GM12878 (cell line): ENCODE data around the gene HNRNPA1. TPM values are rescaled to one million over a fixed set of nuclear protein-coding genes. Genes with fewer than 3 reads are reported as not detected.

Experiments used
- EZH2 ChIP-seq: IDR thresholded peaks from 2 replicates; pipeline ENCODE4 v1.6.1; 2012; ENCODE audit warnings: low read depth, mild to moderate bottlenecking, control low read depth, inconsistent platforms, low read length, borderline replicate concordance; ENCODE audit not compliant: control insufficient read depth
- KLF5 ChIP-seq: fragments of 450-650 bp; IDR thresholded peaks from 2 replicates; pipeline ENCODE4 v1.6.1; 2014; ENCODE audit warnings: mild to moderate bottlenecking; ENCODE audit not compliant: partially characterized antibody
- MTA3 ChIP-seq: IDR thresholded peaks from 2 replicates; pipeline ENCODE4 v1.6.1; 2012; ENCODE audit warnings: low read length, inconsistent platforms, borderline replicate concordance
- MYC ChIP-seq: IDR thresholded peaks from 2 replicates; pipeline ENCODE4 v1.6.1; 2011; ENCODE audit warnings: mild to moderate bottlenecking, low read length, moderate library complexity, inconsistent platforms; ENCODE audit not compliant: insufficient read depth, insufficient replicate concordance, insufficient read length, severe bottlenecking
- NFYB ChIP-seq: IDR thresholded peaks from 2 replicates; pipeline ENCODE4 v1.6.1; 2011; ENCODE audit warnings: low read depth, mild to moderate bottlenecking, low read length, improper control_type of control experiment, moderate library complexity; ENCODE audit not compliant: insufficient read depth
- RAD51 ChIP-seq: fragments of 450-650 bp; IDR thresholded peaks from 2 replicates; pipeline ENCODE4 v1.6.1; 2016; ENCODE audit warnings: moderate library complexity, mild to moderate bottlenecking, inconsistent platforms
- SMAD1 ChIP-seq: fragments of 450-650 bp; IDR thresholded peaks from 2 replicates; pipeline ENCODE4 v1.6.1; 2018; ENCODE audit warnings: mild to moderate bottlenecking, low read depth; ENCODE audit not compliant: partially characterized antibody
- SRF ChIP-seq, 2 experiments: IDR thresholded peaks; 2 replicates each; pipeline ENCODE4 v1.6.1; 2011; ENCODE audit warnings: low read depth in 2 of 2, low read length in 2 of 2, mild to moderate bottlenecking in 1 of 2, moderate library complexity in 1 of 2
- STAT1 ChIP-seq: fragments of 450-650 bp; conservative IDR thresholded peaks from 2 replicates; pipeline ENCODE4 v1.6.1; 2014; ENCODE audit warnings: antibody characterized with exemption, mild to moderate bottlenecking
- STAT3 ChIP-seq: IDR thresholded peaks from 2 replicates; pipeline ENCODE4 v1.6.1; 2011; ENCODE audit warnings: low read depth, low read length, improper control_type of control experiment
- SUZ12 ChIP-seq: fragments of 200-600 bp; sonication (generic); IDR thresholded peaks from one replicate; pipeline ENCODE4 v1.6.1; 2018; ENCODE audit warnings: antibody characterized with exemption, mild to moderate bottlenecking; ENCODE audit not compliant: unreplicated experiment
- ZNF384 ChIP-seq: IDR thresholded peaks from 2 replicates; pipeline ENCODE4 v1.6.1; 2012; ENCODE audit warnings: low read depth, mild to moderate bottlenecking, low read length, improper control_type of control experiment, borderline replicate concordance
- polyA plus RNA-seq, 11 experiments: library from polyadenylated mRNA; depleted of rRNA in 4 of 11; unstranded in 6 of 11; stranded (reverse) in 5 of 11; fragments of >200 nt; fragmentation: Nextera tagmentation in 4 of 11; fragmentation: Illumina TruSeq in 1 of 11; extraction: Ambion mirVana in 4 of 11; extraction: Trizol in 1 of 11; gene quantifications; 1 replicate in 1 of 11; 2 replicates in 10 of 11; pipeline versions ENCODE4 v1.2.1 to v1.2.3, GENCODE V29; 2011 to 2016; ENCODE audit warnings: inconsistent platforms in 2 of 11, missing spikeins in 2 of 11, low read depth in 1 of 11
- total RNA-seq, 4 experiments: library from RNA; depleted of rRNA in 3 of 4; stranded (reverse); fragments of >200 nt in 3 of 4; fragmentation: Illumina TruSeq in 1 of 4; extraction: Trizol in 1 of 4; gene quantifications; 2 replicates each; pipeline versions ENCODE4 v1.2.1 to v1.2.3, GENCODE V29; 2013 to 2021
- TF ChIP-seq, protein P1 (sequence below): fragments of 450-650 bp; IDR thresholded peaks from 2 replicates; pipeline ENCODE4 v1.6.1; 2017; ENCODE audit warnings: mild to moderate bottlenecking, moderate library complexity
- TF ChIP-seq, protein P2 (sequence below): IDR thresholded peaks from 2 replicates; pipeline ENCODE4 v1.6.1; 2011; ENCODE audit warnings: borderline replicate concordance, low read depth, mild to moderate bottlenecking, moderate library complexity, low read length; ENCODE audit not compliant: insufficient read depth, poor library complexity, severe bottlenecking
- TF ChIP-seq, protein P3 (sequence below): fragments of 450-650 bp; IDR thresholded peaks from 2 replicates; pipeline ENCODE4 v1.6.1; 2017; ENCODE audit warnings: mild to moderate bottlenecking, moderate library complexity

Gene HNRNPA1
- total and polyA plus RNA-seq, 10 of the 15 experiments (the other 5 are each of a cell fraction or from before 2014, with no cell fraction given), result 630 to 2,342 (median 1,407) TPM

DNA sequence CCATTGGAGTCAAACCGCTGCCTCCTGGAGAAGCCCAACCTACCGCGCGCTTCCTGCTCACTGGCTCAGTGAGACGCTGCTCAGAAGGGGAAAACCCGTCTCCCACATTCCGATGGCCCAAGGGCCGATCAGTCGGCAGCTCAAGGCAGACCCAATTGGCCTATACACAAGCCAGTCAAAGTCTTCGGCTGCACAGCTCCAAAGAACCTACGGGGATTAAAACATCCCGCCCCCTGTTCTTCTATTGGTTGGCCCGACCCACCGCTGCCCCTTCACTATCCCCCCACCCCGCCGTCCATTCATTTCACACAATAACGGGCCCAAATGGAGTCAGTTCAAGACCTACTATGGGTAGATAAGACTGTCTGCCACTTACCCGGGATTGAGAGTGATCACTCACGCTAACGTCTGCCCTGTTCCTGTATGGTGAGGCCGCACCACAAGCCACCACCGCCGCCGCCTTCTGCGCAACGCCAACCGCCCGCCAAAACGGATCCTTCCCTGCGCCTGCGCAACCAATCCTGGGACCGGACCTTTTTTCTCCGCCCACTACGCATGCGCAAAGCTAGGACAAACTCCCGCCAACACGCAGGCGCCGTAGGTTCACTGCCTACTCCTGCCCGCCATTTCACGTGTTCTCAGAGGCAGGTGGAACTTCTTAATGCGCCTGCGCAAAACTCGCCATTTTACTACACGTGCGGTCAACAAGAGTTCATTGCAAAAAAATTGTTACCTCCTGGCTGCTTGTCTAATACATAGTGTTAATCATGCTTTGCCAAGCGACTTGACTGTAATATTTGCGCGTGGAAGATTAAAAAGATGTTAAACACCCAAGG is 676 bp upstream of the HNRNPA1 start, which contains the start of gene CBX5 (continued):
- TF ChIP-seq, protein P1, sequence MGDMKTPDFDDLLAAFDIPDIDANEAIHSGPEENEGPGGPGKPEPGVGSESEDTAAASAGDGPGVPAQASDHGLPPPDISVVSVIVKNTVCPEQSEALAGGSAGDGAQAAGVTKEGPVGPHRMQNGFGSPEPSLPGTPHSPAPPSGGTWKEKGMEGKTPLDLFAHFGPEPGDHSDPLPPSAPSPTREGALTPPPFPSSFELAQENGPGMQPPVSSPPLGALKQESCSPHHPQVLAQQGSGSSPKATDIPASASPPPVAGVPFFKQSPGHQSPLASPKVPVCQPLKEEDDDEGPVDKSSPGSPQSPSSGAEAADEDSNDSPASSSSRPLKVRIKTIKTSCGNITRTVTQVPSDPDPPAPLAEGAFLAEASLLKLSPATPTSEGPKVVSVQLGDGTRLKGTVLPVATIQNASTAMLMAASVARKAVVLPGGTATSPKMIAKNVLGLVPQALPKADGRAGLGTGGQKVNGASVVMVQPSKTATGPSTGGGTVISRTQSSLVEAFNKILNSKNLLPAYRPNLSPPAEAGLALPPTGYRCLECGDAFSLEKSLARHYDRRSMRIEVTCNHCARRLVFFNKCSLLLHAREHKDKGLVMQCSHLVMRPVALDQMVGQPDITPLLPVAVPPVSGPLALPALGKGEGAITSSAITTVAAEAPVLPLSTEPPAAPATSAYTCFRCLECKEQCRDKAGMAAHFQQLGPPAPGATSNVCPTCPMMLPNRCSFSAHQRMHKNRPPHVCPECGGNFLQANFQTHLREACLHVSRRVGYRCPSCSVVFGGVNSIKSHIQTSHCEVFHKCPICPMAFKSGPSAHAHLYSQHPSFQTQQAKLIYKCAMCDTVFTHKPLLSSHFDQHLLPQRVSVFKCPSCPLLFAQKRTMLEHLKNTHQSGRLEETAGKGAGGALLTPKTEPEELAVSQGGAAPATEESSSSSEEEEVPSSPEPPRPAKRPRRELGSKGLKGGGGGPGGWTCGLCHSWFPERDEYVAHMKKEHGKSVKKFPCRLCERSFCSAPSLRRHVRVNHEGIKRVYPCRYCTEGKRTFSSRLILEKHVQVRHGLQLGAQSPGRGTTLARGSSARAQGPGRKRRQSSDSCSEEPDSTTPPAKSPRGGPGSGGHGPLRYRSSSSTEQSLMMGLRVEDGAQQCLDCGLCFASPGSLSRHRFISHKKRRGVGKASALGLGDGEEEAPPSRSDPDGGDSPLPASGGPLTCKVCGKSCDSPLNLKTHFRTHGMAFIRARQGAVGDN, result peak; percentile 78
- TF ChIP-seq MTA3 (no peak), NFYB (peak; percentile 97), ZNF384 (no peak; the same call in 1 of the 2 replicates), RAD51 (peak; percentile 74), STAT1 (peak; percentile 46; the same call in 1 of the 2 replicates), MYC (peak; percentile 52), SUZ12 (no peak), SRF (IDR thresholded peaks at IDR 0.05; ENCODE audit: low read depth in 2 of 2, low read length in 2 of 2) (peak in 1 of 2 experiments; percentile 26; a peak in 1 of 4 replicates), EZH2 (no peak), KLF5 (no peak), SMAD1 (peak; percentile 16), STAT3 (no peak)
- TF ChIP-seq, protein P2, sequence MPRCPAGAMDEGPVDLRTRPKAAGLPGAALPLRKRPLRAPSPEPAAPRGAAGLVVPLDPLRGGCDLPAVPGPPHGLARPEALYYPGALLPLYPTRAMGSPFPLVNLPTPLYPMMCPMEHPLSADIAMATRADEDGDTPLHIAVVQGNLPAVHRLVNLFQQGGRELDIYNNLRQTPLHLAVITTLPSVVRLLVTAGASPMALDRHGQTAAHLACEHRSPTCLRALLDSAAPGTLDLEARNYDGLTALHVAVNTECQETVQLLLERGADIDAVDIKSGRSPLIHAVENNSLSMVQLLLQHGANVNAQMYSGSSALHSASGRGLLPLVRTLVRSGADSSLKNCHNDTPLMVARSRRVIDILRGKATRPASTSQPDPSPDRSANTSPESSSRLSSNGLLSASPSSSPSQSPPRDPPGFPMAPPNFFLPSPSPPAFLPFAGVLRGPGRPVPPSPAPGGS, result peak; percentile 11
- TF ChIP-seq, protein P3, sequence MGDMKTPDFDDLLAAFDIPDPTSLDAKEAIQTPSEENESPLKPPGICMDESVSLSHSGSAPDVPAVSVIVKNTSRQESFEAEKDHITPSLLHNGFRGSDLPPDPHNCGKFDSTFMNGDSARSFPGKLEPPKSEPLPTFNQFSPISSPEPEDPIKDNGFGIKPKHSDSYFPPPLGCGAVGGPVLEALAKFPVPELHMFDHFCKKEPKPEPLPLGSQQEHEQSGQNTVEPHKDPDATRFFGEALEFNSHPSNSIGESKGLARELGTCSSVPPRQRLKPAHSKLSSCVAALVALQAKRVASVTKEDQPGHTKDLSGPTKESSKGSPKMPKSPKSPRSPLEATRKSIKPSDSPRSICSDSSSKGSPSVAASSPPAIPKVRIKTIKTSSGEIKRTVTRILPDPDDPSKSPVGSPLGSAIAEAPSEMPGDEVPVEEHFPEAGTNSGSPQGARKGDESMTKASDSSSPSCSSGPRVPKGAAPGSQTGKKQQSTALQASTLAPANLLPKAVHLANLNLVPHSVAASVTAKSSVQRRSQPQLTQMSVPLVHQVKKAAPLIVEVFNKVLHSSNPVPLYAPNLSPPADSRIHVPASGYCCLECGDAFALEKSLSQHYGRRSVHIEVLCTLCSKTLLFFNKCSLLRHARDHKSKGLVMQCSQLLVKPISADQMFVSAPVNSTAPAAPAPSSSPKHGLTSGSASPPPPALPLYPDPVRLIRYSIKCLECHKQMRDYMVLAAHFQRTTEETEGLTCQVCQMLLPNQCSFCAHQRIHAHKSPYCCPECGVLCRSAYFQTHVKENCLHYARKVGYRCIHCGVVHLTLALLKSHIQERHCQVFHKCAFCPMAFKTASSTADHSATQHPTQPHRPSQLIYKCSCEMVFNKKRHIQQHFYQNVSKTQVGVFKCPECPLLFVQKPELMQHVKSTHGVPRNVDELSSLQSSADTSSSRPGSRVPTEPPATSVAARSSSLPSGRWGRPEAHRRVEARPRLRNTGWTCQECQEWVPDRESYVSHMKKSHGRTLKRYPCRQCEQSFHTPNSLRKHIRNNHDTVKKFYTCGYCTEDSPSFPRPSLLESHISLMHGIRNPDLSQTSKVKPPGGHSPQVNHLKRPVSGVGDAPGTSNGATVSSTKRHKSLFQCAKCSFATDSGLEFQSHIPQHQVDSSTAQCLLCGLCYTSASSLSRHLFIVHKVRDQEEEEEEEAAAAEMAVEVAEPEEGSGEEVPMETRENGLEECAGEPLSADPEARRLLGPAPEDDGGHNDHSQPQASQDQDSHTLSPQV, result no peak
